Endothelial cell of umbilical vein (primary cell): ENCODE results near the gene BUD13. TPM values are rescaled to one million over a fixed set of nuclear protein-coding genes. Genes with fewer than 3 reads are reported as not detected.

Experiments
- BruUV-seq: library from RNA; stranded (reverse); fragments of 400-500 nt; replicated peaks from 2 replicates; lab custom pipeline; 2021; lab: Mats Ljungman, UMichigan
- CTCF ChIA-PET: fragments of 300-600, 350-600 bp; sonication (Branson Sonifier 250); formaldehyde crosslinking; loops from one replicate; lab custom pipeline; 2021; ENCODE audit warnings: antibody characterized with exemption, inconsistent platforms; lab: Charles Lee
- POLR2A ChIA-PET: fragments of 300-600, 350-600 bp; sonication (Branson Sonifier 250); formaldehyde crosslinking; loops from one replicate; lab custom pipeline; 2021; ENCODE audit warnings: antibody characterized with exemption, inconsistent platforms; lab: Charles Lee
- DNase-seq: peaks from one replicate; pipeline ENCODE4 v3.0.0-alpha.2; 2011; ENCODE audit warnings: low read depth, low spot score
- FAIRE-seq: peaks from 2 replicates; lab custom pipeline; 2011; peaks lifted over from hg19 to GRCh38; lab: Jason Lieb, UNC
- H2AFZ ChIP-seq: 2 replicates; pipeline ENCODE4 v1.6.0; 2012; ENCODE audit warnings: low read depth, low read length, control low read depth, inconsistent platforms
- H3K27ac ChIP-seq: 2 replicates; pipeline ENCODE4 v1.5.1; 2011; ENCODE audit warnings: low read depth, mild to moderate bottlenecking, control low read depth, low read length, moderate library complexity; ENCODE audit not compliant: insufficient read depth
- H3K27me3 ChIP-seq, 2 experiments: 2 replicates each; pipeline versions ENCODE4 v1.6.0 to v1.6.1; 2011; ENCODE audit warnings: low read length in 2 of 2, mixed read lengths in 1 of 2; ENCODE audit not compliant: control insufficient read depth in 2 of 2, insufficient read depth in 2 of 2
- H3K36me3 ChIP-seq, 2 experiments: 2 replicates in 1 of 2; 3 replicates in 1 of 2; pipeline ENCODE4 v1.5.1; 2011; ENCODE audit warnings: low read length in 2 of 2, mild to moderate bottlenecking in 1 of 2, moderate library complexity in 1 of 2; ENCODE audit not compliant: control insufficient read depth in 2 of 2, insufficient read depth in 2 of 2; ENCODE audit errors: extremely low read depth in 1 of 2
- H3K4me1 ChIP-seq: 3 replicates; pipeline ENCODE4 v1.5.1; 2011; ENCODE audit warnings: mild to moderate bottlenecking, low read length; ENCODE audit not compliant: control insufficient read depth, insufficient read depth; ENCODE audit errors: extremely low read depth
- H3K4me2 ChIP-seq: 2 replicates; pipeline ENCODE4 v1.6.1; 2011; ENCODE audit warnings: low read length, control low read depth, mixed read lengths; ENCODE audit not compliant: insufficient read depth
- H3K4me3 ChIP-seq, 3 experiments: fragments of 200-600 bp in 1 of 3; sonication (generic), shearing (Covaris generic) in 1 of 3; replicated peaks in 1 of 3; 2 replicates each; pipeline ENCODE4 v1.5.1; 2011 to 2016; ENCODE audit warnings: control low read depth in 3 of 3, low read length in 3 of 3, mild to moderate bottlenecking in 2 of 3, inconsistent platforms in 1 of 3, low read depth in 1 of 3, moderate library complexity in 1 of 3; ENCODE audit not compliant: insufficient read depth in 1 of 3
- H3K79me2 ChIP-seq: 2 replicates; pipeline ENCODE4 v1.6.0; 2012; ENCODE audit warnings: low read length, inconsistent platforms; ENCODE audit not compliant: control insufficient read depth, insufficient read depth
- H3K9ac ChIP-seq: replicated peaks from 2 replicates; pipeline ENCODE3; 2011; ENCODE audit warnings: low read length, control low read depth; ENCODE audit not compliant: insufficient read depth; ENCODE audit errors: extremely low read depth
- H3K9me1 ChIP-seq: replicated peaks from 3 replicates; pipeline ENCODE4 v1.6.0; 2011; ENCODE audit warnings: mild to moderate bottlenecking, low read length; ENCODE audit not compliant: control insufficient read depth, insufficient read depth; ENCODE audit errors: extremely low read depth
- H3K9me3 ChIP-seq: replicated peaks from 2 replicates; pipeline ENCODE4 v1.5.1; 2012; ENCODE audit warnings: low read length, inconsistent platforms; ENCODE audit not compliant: control insufficient read depth, insufficient read depth
- H4K20me1 ChIP-seq: replicated peaks from 2 replicates; pipeline ENCODE3; 2011; ENCODE audit warnings: mild to moderate bottlenecking, low read length; ENCODE audit not compliant: control insufficient read depth, insufficient read depth; ENCODE audit errors: extremely low read depth
- CTCF ChIP-seq, 2 donors: IDR thresholded peaks; 1 replicate in 1 of 2; 2 replicates in 1 of 2; pipeline ENCODE4 v1.5.1; 2011; ENCODE audit warnings: low read length in 2 of 2, mild to moderate bottlenecking in 2 of 2, moderate library complexity in 2 of 2, control low read depth in 1 of 2, inconsistent platforms in 1 of 2, low read depth in 1 of 2; ENCODE audit not compliant: insufficient read depth in 1 of 2; ENCODE audit errors: extremely low read depth in 1 of 2
- EZH2 ChIP-seq: IDR thresholded peaks from 2 replicates; pipeline ENCODE4 v1.6.1; 2012; ENCODE audit warnings: borderline replicate concordance, low read depth, mild to moderate bottlenecking, moderate library complexity, low read length, inconsistent platforms; ENCODE audit not compliant: severe bottlenecking
- FOS ChIP-seq: IDR thresholded peaks from 2 replicates; pipeline ENCODE4 v1.6.1; 2011; ENCODE audit warnings: mild to moderate bottlenecking, low read length, moderate library complexity, borderline replicate concordance; ENCODE audit not compliant: insufficient read depth
- GATA2 ChIP-seq: IDR thresholded peaks from 2 replicates; pipeline ENCODE4 v1.7.0; 2011; ENCODE audit warnings: low read depth, mild to moderate bottlenecking, moderate library complexity, mixed read lengths, low read length; ENCODE audit not compliant: insufficient read length, insufficient read depth
- JUN ChIP-seq: IDR thresholded peaks from 2 replicates; pipeline ENCODE4 v1.6.1; 2011; ENCODE audit warnings: borderline replicate concordance, low read depth; ENCODE audit not compliant: insufficient read length, insufficient read depth
- MAX ChIP-seq: IDR thresholded peaks from 2 replicates; pipeline ENCODE4 v1.6.1; 2011; ENCODE audit not compliant: insufficient read depth, insufficient read length
- MYC ChIP-seq: IDR thresholded peaks from one replicate; pipeline ENCODE4 v1.6.1; 2011; ENCODE audit warnings: mild to moderate bottlenecking, low read depth, low read length
- POLR2A ChIP-seq: IDR thresholded peaks from 2 replicates; pipeline ENCODE4 v1.6.1; 2012; ENCODE audit warnings: low read depth, mild to moderate bottlenecking, control low read depth, low read length
- POLR2AphosphoS5 ChIP-seq: IDR thresholded peaks from 2 replicates; pipeline ENCODE4 v1.6.1; 2012; ENCODE audit warnings: low read depth, mild to moderate bottlenecking, control low read depth, low read length, moderate library complexity; ENCODE audit not compliant: insufficient read depth
- dilution Hi-C: fragments of 300-500 bp; cut with MboI; formaldehyde crosslinking; loops from one replicate; pipeline ENCODE4 v1.15.0; 2019; ENCODE audit warnings: low sequenced_read_pairs; ENCODE audit not compliant: extremely low pct_ligation_motif_present
- intact Hi-C: fragments of 100-400 bp; cut with micrococcal nuclease; formaldehyde crosslinking; loops from one replicate; pipeline ENCODE4 v1.10.0; 2022
- polyA plus RNA-seq, 4 experiments: library from polyadenylated mRNA; depleted of rRNA in 3 of 4; stranded (reverse) in 3 of 4; unstranded in 1 of 4; fragments of >200 nt; gene quantifications; 2 replicates each; pipeline versions ENCODE4 v1.2.1 to v1.2.3, GENCODE V29; 2011 to 2012; ENCODE audit warnings: missing spikeins in 1 of 4
- total RNA-seq: library from RNA; stranded (reverse); gene quantifications from 2 replicates; pipeline ENCODE4 v1.2.3, GENCODE V29; 2021

BUD13 gene
- total and polyA plus RNA-seq, 2 donors (not counting 3 experiments of a cell fraction or from before 2014, with no cell fraction given): 18.8 to 21.8 TPM

- Histone ChIP-seq H3K36me3 (no peaks in the 10 kb centered on the region), H2AFZ (no peak overlapping the region), H3K79me2 (no peaks in the 10 kb centered on the region), H3K4me1 (no peaks in the 10 kb centered on the region), H3K27me3 (peaks cover 6 to 8% of the 10 kb centered on the region in 2 experiments), H4K20me1 (no peaks in the 10 kb centered on the region), H3K4me3 (no peak overlapping the region), H3K9me3 (no peaks in the 10 kb centered on the region), H3K9ac (no peak overlapping the region), H3K4me2 (no peak overlapping the region), H3K27ac (no peak overlapping the region), H3K9me1 (no peaks in the 10 kb centered on the region)
- ChIA-PET CTCF (interaction anchor here (1.2 kb wide), 1 partner anchor 21 kb away, joined by 3 read pairs; no protein-coding TSS in a partner anchor), POLR2A (no interaction called here)
- FAIRE-seq: no peak
- dilution Hi-C loops (no loop called here), intact Hi-C loops (no loop called here)
- BruUV-seq: no TSS peak
- TF ChIP-seq MYC: no peak
- TF ChIP-seq JUN: no peak
- no peak for TF ChIP-seq GATA2
- TF ChIP-seq POLR2AphosphoS5: no peak
- TF ChIP-seq MAX: no peak
- no peak for TF ChIP-seq POLR2A
- no peak for TF ChIP-seq EZH2
- TF ChIP-seq FOS: no peak
- TF ChIP-seq CTCF (IDR thresholded peaks at IDR 0.05; ENCODE audit: extremely low read depth in 1 of 2, insufficient read depth in 1 of 2, low read depth in 1 of 2, low read length in 2 of 2): no peak
- DNase-seq: no peak
These were observed 40.4 kb upstream of the BUD13 start for GRCh38 chr11:116813170-116813569.
